Glutamatergic neuron (in vitro differentiated cells): ENCODE results near the gene SIK2. TPM values are rescaled to one million over a fixed set of nuclear protein-coding genes. Genes with fewer than 3 reads are reported as not detected.

Experiments used
- DNase-seq: peaks from one replicate; pipeline ENCODE4 v3.0.0; 2022
- H3K27ac Mint-ChIP-seq: one replicate; pipeline ENCODE4 v1.8.0; 2020; ENCODE audit warnings: mild to moderate bottlenecking, mixed read lengths, inconsistent platforms; ENCODE audit not compliant: unreplicated experiment
- H3K27me3 Mint-ChIP-seq: one replicate; pipeline ENCODE4 v1.8.0; 2020; ENCODE audit warnings: mild to moderate bottlenecking, moderate library complexity, mixed read lengths, inconsistent platforms; ENCODE audit not compliant: unreplicated experiment
- H3K36me3 Mint-ChIP-seq: one replicate; pipeline ENCODE4 v1.8.0; 2020; ENCODE audit warnings: mild to moderate bottlenecking, mixed read lengths, inconsistent platforms; ENCODE audit not compliant: unreplicated experiment
- H3K4me1 Mint-ChIP-seq: one replicate; pipeline ENCODE4 v1.8.0; 2020; ENCODE audit warnings: mild to moderate bottlenecking, low read depth, mixed read lengths, inconsistent platforms; ENCODE audit not compliant: unreplicated experiment
- H3K4me3 Mint-ChIP-seq: one replicate; pipeline ENCODE4 v1.8.0; 2020; ENCODE audit warnings: mild to moderate bottlenecking, mixed read lengths, inconsistent platforms; ENCODE audit not compliant: unreplicated experiment
- H3K9me3 Mint-ChIP-seq: one replicate; pipeline ENCODE4 v1.8.0; 2020; ENCODE audit warnings: mild to moderate bottlenecking, moderate library complexity, mixed read lengths, inconsistent platforms; ENCODE audit not compliant: unreplicated experiment
- CTCF ChIP-seq: fragments of 200-600 bp; sonication (generic); IDR thresholded peaks from one replicate; pipeline ENCODE4 v1.5.0; 2021; ENCODE audit not compliant: partially characterized antibody, unreplicated experiment
- total RNA-seq: library from RNA; stranded (reverse); fragmentation: NEBNext Ultra II Directional; extraction: Animal tissue kit (Norgen Biotek cat#: 25700); gene quantifications from one replicate; pipeline ENCODE4 v1.2.1, GENCODE V29; 2021; ENCODE audit not compliant: unreplicated experiment

The SIK2 gene
- total RNA-seq, 1 donor from 2014 or later, result 10.1 TPM

- Mint-ChIP-seq H3K27me3 (no peaks in the 10 kb centered on the region), H3K4me1 (peaks cover 6% of the 10 kb centered on the region), H3K4me3 (no peak overlapping the region), H3K9me3 (no peaks in the 10 kb centered on the region), H3K27ac (no peak overlapping the region), H3K36me3 (no peaks in the 10 kb centered on the region)
- TF ChIP-seq CTCF, result no peak
- DNase-seq, result no peak
Measured at GRCh38 chr11:111743700-111744099, 141.5 kb downstream of the SIK2 start.

DNA sequence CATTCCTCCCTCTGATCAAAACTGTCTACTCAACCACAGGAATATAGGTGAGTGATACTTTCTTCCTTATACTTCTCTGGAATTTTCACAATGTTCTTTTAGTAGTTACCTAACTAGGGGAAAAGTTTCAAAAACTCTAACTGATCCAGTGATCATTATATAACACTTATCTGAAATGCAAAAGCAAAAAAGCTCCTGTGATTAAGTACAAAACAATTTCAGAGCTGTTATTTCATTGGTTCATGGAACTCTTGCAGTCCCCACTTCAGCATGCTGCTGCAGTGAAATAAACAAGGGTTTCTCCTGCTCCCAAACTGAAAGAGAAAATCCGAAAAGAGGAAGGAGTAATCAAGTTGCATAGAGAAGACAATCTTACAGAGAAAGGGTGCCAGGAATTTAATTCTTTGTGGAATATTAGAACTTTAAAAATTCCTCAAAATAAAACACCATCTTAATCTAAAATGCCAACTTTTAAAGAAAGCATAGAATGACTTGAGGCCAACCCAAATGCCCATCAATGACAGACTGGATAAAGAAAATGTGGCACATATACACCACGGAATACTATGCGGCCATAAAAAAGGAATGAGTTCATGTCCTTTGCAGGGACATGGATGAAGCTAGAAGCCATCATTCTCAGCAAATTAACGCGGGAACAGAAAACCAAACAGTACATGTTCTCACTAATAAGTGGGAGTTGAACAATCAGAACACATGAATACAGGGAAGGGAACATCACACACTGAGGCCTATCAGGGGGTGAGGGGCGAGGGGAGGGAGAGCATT is 143.7 kb downstream of the SIK2 start:
- H3K4me1 Mint-ChIP-seq, result peaks cover 6% of the 10 kb centered on the region
- H3K27ac Mint-ChIP-seq, result no peak overlapping the region
- DNase-seq, result no peak
- no peaks in the 10 kb centered on the region for H3K9me3 Mint-ChIP-seq
- no peak for TF ChIP-seq CTCF
- no peaks in the 10 kb centered on the region for H3K36me3 Mint-ChIP-seq
- no peak overlapping the region for H3K4me3 Mint-ChIP-seq
- peaks cover 3% of the 10 kb centered on the region for H3K27me3 Mint-ChIP-seq

DNA sequence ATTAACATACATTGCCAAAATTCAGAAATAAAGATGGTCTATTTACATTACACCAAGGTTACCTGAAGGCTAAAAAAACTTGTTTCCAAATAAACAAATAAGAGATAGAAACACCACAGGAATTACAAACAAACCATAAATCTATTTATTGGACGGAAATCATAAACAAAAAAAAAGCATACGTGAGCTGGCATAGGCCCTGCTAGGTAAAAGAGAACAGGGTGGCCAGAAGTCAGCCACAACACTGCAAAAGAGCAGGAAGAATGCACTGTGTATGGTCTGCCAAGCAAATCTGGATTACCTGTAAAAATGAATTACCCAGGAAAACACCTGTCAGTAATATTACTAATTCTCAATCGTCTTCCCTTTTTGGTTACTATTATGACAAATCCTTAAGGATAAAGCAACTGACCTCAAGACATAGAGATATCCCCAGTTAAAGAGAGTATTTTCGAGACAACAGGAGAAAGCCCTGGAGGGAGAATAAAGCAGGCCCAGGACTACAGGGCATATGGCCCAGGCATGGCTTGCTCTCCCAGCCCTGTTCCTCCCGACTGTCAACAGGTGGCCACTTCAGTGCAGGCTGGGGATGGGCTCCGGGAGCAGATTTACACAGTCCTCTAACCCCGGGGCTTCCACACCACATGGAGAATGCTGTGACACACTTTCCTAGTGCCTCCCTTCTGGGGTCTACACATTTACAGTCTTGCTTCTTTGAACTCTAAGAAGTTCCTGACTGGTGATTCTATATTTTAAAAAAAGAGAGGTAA is 146.0 kb downstream of the SIK2 start:
- peak; percentile 82 for DNase-seq
- H3K9me3 Mint-ChIP-seq, result no peaks in the 10 kb centered on the region
- TF ChIP-seq CTCF, result no peak
- H3K4me1 Mint-ChIP-seq, result peaks cover 6% of the 10 kb centered on the region
- H3K27me3 Mint-ChIP-seq, result peaks cover 3% of the 10 kb centered on the region
- peak overlapping the region; percentile 72 for H3K27ac Mint-ChIP-seq
- H3K36me3 Mint-ChIP-seq, result no peaks in the 10 kb centered on the region
- H3K4me3 Mint-ChIP-seq, result no peak overlapping the region

DNA sequence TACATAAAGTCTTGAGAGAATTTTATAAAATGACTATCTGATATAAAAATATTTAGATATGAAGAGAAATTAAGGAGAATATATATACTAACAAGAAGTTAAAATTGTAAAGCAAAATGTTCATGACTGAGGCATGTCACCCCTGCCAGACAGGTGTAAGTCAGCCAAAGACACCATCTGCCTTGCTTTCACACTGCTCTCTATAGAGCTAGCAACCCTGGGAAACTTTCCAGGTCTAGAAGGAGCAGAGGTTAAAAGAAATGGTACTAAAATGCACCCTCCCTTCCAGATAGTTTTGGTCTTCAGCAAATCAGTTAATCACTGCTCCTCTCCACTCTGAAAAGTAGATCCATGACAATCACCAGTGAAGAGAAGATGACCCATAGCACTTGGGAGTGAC is 147.4 kb downstream of the SIK2 start:
- no peaks in the 10 kb centered on the region for H3K36me3 Mint-ChIP-seq
- DNase-seq, result no peak
- no peaks in the 10 kb centered on the region for H3K9me3 Mint-ChIP-seq
- H3K27ac Mint-ChIP-seq, result no peak overlapping the region
- no peak for TF ChIP-seq CTCF
- peaks cover 3% of the 10 kb centered on the region for H3K27me3 Mint-ChIP-seq
- peaks cover 6% of the 10 kb centered on the region for H3K4me1 Mint-ChIP-seq
- H3K4me3 Mint-ChIP-seq, result no peak overlapping the region

DNA sequence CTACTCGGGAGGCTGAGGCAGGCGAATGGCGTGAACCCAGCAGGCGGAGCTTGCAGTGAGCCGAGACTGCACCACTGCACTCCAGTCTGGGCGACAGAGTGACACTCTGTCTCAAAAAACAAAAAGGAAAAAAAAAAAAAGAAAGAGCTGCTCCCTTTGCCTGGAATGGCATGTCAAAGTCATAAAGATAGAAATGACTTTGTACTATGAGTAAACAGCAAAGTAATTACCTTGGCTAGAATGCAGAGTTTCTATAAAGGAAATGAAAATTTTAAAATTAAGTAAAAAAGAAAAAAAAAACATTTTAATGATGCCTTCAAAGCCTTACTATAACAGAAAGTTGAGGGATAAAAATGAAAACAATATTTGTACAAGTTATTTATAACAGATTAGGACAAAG is 153.8 kb downstream of the SIK2 start:
- H3K27me3 Mint-ChIP-seq, result no peaks in the 10 kb centered on the region
- no peak for TF ChIP-seq CTCF
- no peaks in the 10 kb centered on the region for H3K36me3 Mint-ChIP-seq
- H3K4me3 Mint-ChIP-seq, result no peak overlapping the region
- no peak overlapping the region for H3K27ac Mint-ChIP-seq
- peaks cover 4% of the 10 kb centered on the region for H3K9me3 Mint-ChIP-seq
- H3K4me1 Mint-ChIP-seq, result peaks cover 19% of the 10 kb centered on the region
- DNase-seq, result no peak
